SK-N-DZ (cell line): ENCODE data around the gene TNFRSF9.

Experiments used
- DNase-seq: peaks from one replicate; pipeline ENCODE4 v3.0.0-alpha.2; 2015; ENCODE audit warnings: low spot score
- small RNA-seq, 2 experiments: library from RNA; depleted of rRNA; stranded (forward); fragments of <200 nt; gene quantifications; one replicate each; pipeline ENCODE3, GENCODE V24; 2014

Gene TNFRSF9

DNA sequence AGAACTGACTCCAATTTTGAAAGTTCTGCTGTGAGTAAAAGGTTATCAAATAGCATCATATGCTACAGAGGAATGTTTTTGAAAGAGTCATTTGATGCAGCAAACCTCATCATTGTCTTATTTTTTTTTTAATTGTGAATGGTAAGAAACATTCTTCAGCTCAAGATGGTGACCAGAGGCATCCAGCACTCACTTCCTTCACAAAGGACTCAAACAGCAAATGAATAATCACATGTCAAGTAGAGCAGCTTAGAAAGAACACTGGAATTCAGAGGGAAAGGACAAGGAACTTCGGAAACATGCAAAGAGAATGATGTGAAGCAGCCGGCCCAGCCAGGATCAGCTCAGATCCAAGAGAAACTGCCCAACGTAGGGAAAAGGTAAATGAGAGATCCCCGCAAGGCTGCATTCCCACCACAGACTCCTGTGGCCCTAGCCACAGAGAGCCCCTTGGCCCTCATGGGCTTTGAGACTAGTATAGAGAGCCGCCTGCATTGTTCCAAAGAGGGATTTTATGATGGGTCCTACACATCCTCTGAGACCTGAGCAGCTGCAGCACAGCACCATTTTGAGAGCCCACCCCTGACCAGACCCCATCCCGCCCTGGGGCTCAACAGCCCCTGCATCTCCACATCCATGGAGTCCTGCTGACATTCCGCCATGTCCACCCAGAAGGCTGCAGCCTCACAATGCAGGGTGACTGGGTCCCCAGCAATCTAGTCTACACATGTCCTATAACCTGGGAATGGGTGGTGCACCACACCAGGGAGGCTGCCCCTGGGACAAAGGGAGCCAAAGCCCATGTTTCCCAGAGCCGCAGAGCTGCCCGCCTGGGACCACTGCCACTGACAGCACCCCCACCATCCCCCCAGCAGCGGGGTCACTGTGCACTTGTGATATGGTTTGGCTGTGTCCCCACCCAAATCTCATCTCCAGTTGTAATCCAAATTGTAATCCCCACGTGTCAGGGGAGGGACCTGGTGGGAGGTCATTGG is 66.5 kb downstream of the TNFRSF9 start:
- no peak for DNase-seq

DNA sequence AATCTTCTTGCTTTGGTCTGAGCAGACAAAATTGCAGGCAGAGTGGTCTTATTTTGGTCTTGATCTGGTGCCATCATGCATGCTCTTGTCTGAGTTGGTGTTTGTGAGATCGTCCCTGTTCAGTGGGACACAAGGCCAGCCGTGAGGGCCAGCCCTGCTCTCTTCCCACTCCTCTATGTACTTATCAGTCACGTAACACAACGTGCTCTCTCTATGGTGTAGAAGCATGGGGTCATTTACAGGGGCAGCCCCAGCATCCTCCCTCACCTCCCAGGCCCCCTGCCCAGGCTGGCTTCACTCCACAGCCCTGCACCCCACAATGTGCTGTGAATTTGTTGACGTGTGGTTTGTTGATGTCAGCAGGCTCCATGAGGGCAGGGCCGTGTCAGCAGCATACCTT is 69.5 kb downstream of the TNFRSF9 start:
- no peak for DNase-seq

- DNase-seq: no peak
Observed at GRCh38 chr1:7869136-7869920, 71.3 kb downstream of the TNFRSF9 start.

DNA sequence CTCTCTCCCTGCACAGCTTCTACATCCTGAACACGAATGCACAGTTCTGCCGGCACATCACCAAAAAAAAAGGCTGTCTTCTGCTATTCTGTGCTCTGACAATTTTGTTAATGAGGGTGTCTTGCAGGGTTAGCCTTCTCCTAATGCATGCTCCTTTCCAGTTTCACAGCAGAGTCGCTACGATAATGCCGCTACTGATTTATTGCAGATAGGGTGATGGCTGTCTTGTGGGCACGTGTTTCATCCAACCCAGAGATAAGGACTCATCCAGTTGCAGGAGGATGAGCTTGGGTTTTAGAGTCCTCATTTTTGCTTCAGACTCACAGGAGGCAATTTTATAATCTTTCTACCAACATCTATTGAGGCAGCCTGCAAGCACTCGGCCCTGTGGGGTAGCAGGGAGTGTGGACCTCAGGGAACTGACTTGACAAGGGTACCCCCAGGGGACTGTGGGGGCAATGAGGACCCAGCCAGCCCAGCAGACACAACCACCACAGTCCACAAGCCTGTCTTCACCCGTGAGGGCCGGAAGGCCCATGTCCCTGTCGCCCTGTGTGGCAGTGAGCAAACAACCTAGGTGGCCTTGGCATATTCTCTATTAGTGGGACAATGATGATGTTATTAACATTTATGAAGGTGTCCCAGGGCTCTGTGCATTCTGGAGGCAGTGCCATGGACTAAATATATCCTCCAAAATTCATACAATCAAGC is 72.4 kb downstream of the TNFRSF9 start:
- DNase-seq: peak; percentile 54

DNA sequence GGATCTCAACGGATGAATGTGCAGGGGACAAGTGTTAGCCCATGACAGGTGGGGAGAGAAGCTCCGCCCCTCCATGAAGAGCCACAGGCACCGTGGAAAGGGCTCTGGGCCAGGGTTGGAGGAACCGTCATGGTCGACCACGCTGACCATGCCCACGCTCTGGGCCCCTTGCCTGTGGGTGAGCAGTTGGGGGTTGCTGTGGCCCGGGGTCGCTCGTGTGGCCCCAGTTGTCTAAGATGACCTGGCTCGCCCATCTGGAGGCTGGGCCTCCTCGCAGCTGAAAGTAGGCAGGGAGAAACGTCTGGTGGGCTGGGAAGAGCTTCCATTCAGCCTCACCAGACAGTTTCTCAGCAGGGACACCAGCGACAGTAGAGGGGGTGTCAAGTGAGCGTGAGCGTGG is 74.7 kb downstream of the TNFRSF9 start:
- DNase-seq: no peak

Small RNA genes within 50 kb of the gene (small RNA-seq; reads per million reads assigned to genes)
- gene RF00019: 0 reads per million in 2 experiments
